ENCODE measurements around the gene NECAB2.
"Not testable (repeated sequence)": the region's sequence is repeated elsewhere in the genome, so short reads cannot be mapped to it uniquely, and the experiment has no call there.

NECAB2 gene

DNA sequence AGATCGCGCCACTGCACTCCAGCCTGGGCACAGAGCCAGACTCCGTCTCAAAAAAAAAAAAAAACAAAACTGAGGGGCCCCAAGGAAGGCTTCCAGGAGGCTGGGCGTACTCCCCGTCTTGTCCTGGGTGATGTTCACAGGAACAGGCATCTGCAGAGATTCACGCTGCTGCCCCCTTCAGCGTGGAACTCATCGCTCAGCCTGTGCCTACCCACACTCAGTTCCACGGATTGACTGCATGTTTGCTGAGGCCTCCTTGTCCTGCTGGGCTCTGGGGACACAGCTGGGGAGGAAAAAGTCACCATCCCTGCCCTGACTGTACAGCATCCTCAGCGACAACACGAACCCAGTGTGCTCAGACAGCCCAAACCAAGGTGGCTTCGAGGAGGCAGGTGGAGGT is 27.9 kb upstream of the NECAB2 start:
- Histone ChIP-seq H3K36me3 (replicated peaks; ENCODE audit: insufficient read depth, low read length) (no peaks in the 10 kb centered on the region), H3K9me2 (replicated peaks; ENCODE audit: insufficient read depth, low read length) (no peaks in the 10 kb centered on the region), H3F3A (ENCODE audit: insufficient read depth, low read length) (no peaks in the 10 kb centered on the region), H3K4me2 (ENCODE audit: low read depth, low read length) (no peak overlapping the region), H3K4me3 (ENCODE audit: low read length) (no peak overlapping the region), H3K79me2 (ENCODE audit: low read length) (no peaks in the 10 kb centered on the region), H3K9ac (ENCODE audit: low read length) (no peak overlapping the region), H3K9me3 (replicated peaks; ENCODE audit: insufficient read depth, low read length) (no peaks in the 10 kb centered on the region), H3K27ac (ENCODE audit: low read length) (no peak overlapping the region), H3K27me3 (replicated peaks; ENCODE audit: insufficient read depth, low read length) (no peaks in the 10 kb centered on the region; the same call in none of the 2 replicates), H2AFZ (ENCODE audit: low read length) (no peak overlapping the region), H4K20me1 (ENCODE audit: insufficient read depth, low read length) (no peaks in the 10 kb centered on the region), H3K4me1 (ENCODE audit: low read length) (no peaks in the 10 kb centered on the region)
- no peak for DNase-seq
- TF ChIP-seq EZH2phosphoT487 (IDR thresholded peaks at IDR 0.05; ENCODE audit: low read length), result no peak
- no peak for TF ChIP-seq EZH2 (optimal IDR thresholded peaks at IDR 0.05; ENCODE audit: low read depth, low read length)
- TF ChIP-seq, protein P1, sequence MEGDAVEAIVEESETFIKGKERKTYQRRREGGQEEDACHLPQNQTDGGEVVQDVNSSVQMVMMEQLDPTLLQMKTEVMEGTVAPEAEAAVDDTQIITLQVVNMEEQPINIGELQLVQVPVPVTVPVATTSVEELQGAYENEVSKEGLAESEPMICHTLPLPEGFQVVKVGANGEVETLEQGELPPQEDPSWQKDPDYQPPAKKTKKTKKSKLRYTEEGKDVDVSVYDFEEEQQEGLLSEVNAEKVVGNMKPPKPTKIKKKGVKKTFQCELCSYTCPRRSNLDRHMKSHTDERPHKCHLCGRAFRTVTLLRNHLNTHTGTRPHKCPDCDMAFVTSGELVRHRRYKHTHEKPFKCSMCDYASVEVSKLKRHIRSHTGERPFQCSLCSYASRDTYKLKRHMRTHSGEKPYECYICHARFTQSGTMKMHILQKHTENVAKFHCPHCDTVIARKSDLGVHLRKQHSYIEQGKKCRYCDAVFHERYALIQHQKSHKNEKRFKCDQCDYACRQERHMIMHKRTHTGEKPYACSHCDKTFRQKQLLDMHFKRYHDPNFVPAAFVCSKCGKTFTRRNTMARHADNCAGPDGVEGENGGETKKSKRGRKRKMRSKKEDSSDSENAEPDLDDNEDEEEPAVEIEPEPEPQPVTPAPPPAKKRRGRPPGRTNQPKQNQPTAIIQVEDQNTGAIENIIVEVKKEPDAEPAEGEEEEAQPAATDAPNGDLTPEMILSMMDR (IDR thresholded peaks at IDR 0.05; ENCODE audit: low read length), result no peak

DNA sequence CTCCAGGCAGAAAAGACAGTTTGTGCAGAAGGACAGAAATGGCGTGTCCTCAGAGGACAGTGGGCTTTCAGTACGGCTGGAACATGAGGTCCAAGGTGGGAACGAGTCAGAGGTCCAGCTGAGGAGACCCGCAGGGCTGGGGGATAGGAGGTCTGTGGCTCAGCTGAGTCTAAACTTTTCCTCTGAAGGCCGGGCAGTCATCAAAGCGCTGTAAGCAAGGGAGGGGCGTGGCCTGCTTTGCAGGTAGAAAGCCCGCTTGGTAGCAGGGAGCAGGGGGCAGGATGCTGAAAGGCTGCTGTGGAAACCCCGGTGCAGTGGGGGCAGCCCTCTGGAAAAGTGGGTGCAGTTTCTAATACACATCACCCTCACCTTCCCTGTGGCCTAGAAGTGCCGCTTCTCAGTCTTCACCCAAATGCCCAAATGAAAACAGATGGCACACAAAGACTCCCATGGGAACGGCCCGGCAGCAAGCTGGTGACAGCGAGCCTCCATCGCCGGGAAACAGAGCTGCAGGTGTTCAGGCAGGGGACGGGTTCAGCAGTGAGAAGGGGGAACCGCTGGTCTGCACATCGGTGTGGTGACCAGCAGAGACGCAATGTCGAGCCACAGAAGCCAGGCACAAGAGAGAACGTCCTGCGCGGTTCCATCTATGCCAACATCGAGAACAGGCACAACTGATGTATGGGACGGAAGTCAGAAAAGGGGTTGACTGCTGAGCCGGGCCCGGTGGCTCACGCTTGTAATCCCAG is 27.2 kb upstream of the NECAB2 start:
- no peaks in the 10 kb centered on the region for H4K20me1 ChIP-seq (ENCODE audit: insufficient read depth, low read length)
- no peak for DNase-seq
- H3K4me1 ChIP-seq (ENCODE audit: low read length), result no peaks in the 10 kb centered on the region
- no peaks in the 10 kb centered on the region; the same call in none of the 2 replicates for H3K27me3 ChIP-seq (replicated peaks; ENCODE audit: insufficient read depth, low read length)
- no peaks in the 10 kb centered on the region for H3K9me2 ChIP-seq (replicated peaks; ENCODE audit: insufficient read depth, low read length)
- no peaks in the 10 kb centered on the region for H3K9me3 ChIP-seq (replicated peaks; ENCODE audit: insufficient read depth, low read length)
- no peak overlapping the region for H2AFZ ChIP-seq (ENCODE audit: low read length)
- H3K27ac ChIP-seq (ENCODE audit: low read length), result no peak overlapping the region
- H3F3A ChIP-seq (ENCODE audit: insufficient read depth, low read length), result no peaks in the 10 kb centered on the region
- H3K9ac ChIP-seq (ENCODE audit: low read length), result no peak overlapping the region
- TF ChIP-seq, protein P1 (IDR thresholded peaks at IDR 0.05; ENCODE audit: low read length), result no peak
- TF ChIP-seq EZH2 (optimal IDR thresholded peaks at IDR 0.05; ENCODE audit: low read depth, low read length) (no peak), EZH2phosphoT487 (IDR thresholded peaks at IDR 0.05; ENCODE audit: low read length) (no peak)
- no peak overlapping the region for H3K4me2 ChIP-seq (ENCODE audit: low read depth, low read length)
- H3K4me3 ChIP-seq (ENCODE audit: low read length), result no peak overlapping the region
- H3K36me3 ChIP-seq (replicated peaks; ENCODE audit: insufficient read depth, low read length), result no peaks in the 10 kb centered on the region
- no peaks in the 10 kb centered on the region for H3K79me2 ChIP-seq (ENCODE audit: low read length)

DNA sequence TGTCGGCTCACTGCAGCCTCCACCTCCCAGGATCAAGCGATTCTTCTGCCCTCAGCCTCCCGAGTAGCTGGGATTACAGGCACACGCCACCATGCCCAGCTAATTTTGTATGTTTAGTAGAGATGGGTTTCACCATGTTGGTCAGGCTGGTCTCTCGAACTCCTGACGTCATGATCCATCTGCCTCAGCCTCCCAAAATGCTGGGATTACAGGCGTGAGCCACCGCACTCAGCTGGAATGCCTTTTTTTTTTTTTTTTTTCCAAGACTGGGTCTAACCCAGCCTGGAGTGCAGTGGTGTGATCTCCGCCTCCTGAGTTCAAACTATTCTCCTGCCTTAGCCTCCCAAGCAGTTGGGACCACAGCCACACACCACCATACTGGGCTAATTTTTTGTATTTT is 26.5 kb upstream of the NECAB2 start:
- H3K9me3 ChIP-seq (replicated peaks; ENCODE audit: insufficient read depth, low read length); H3K9ac ChIP-seq (ENCODE audit: low read length); H3K9me2 ChIP-seq (replicated peaks; ENCODE audit: insufficient read depth, low read length); H2AFZ ChIP-seq (ENCODE audit: low read length); H3K4me3 ChIP-seq (ENCODE audit: low read length); H4K20me1 ChIP-seq (ENCODE audit: insufficient read depth, low read length); H3K27me3 ChIP-seq (replicated peaks; ENCODE audit: insufficient read depth, low read length); H3K36me3 ChIP-seq (replicated peaks; ENCODE audit: insufficient read depth, low read length); H3K27ac ChIP-seq (ENCODE audit: low read length); H3K4me2 ChIP-seq (ENCODE audit: low read depth, low read length); H3F3A ChIP-seq (ENCODE audit: insufficient read depth, low read length); H3K79me2 ChIP-seq (ENCODE audit: low read length); DNase-seq; H3K4me1 ChIP-seq (ENCODE audit: low read length): not testable (repeated sequence)

DNA sequence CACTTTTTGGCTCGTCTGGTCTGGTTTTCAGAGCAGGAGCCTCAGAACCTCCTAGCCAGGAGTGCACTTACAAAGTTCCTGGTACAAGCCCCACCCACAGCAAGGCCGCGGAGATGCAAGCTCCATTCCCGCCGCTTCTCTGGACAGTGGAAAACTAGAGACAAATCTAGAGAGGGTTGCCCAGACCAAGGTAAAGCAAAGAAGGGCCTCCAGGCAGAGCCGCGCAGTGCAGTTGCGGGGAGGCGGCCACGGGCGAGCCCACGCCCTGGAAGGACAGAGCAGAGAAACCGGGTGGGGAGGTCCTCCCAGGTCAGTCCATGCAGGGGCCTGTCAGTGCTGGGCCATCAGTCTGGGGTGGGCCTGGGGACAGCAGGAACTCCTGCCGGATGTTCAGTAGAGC is 26.0 kb upstream of the NECAB2 start:
- H3K9me2 ChIP-seq (replicated peaks; ENCODE audit: insufficient read depth, low read length), result no peaks in the 10 kb centered on the region
- no peaks in the 10 kb centered on the region for H3K79me2 ChIP-seq (ENCODE audit: low read length)
- no peak overlapping the region for H3K9ac ChIP-seq (ENCODE audit: low read length)
- H3F3A ChIP-seq (ENCODE audit: insufficient read depth, low read length), result no peaks in the 10 kb centered on the region
- no peaks in the 10 kb centered on the region for H3K9me3 ChIP-seq (replicated peaks; ENCODE audit: insufficient read depth, low read length)
- H3K27ac ChIP-seq (ENCODE audit: low read length), result no peak overlapping the region
- H4K20me1 ChIP-seq (ENCODE audit: insufficient read depth, low read length), result no peaks in the 10 kb centered on the region
- no peak for TF ChIP-seq EZH2 (optimal IDR thresholded peaks at IDR 0.05; ENCODE audit: low read depth, low read length)
- no peak for TF ChIP-seq EZH2phosphoT487 (IDR thresholded peaks at IDR 0.05; ENCODE audit: low read length)
- TF ChIP-seq, protein P1 (IDR thresholded peaks at IDR 0.05; ENCODE audit: low read length), result no peak
- H3K4me3 ChIP-seq (ENCODE audit: low read length), result no peak overlapping the region
- H3K4me2 ChIP-seq (ENCODE audit: low read depth, low read length), result no peak overlapping the region
- H3K36me3 ChIP-seq (replicated peaks; ENCODE audit: insufficient read depth, low read length), result no peaks in the 10 kb centered on the region
- no peaks in the 10 kb centered on the region for H3K4me1 ChIP-seq (ENCODE audit: low read length)
- no peak overlapping the region for H2AFZ ChIP-seq (ENCODE audit: low read length)
- DNase-seq, result no peak
- peaks cover 7% of the 10 kb centered on the region for H3K27me3 ChIP-seq (replicated peaks; ENCODE audit: insufficient read depth, low read length)
